AG09319 (cell line): ENCODE results near the gene USP32.

Source experiments
- DNase-seq: peaks from one replicate; pipeline ENCODE4 v3.0.0-alpha.2; 2010; ENCODE audit warnings: low read depth; ENCODE audit errors: extremely low read depth
- TF ChIP-seq, protein P1 (sequence below): IDR thresholded peaks from 2 replicates; pipeline ENCODE4 v1.5.1; 2011; ENCODE audit warnings: low read depth, mild to moderate bottlenecking, inconsistent platforms, low read length, moderate library complexity

USP32 gene

DNA sequence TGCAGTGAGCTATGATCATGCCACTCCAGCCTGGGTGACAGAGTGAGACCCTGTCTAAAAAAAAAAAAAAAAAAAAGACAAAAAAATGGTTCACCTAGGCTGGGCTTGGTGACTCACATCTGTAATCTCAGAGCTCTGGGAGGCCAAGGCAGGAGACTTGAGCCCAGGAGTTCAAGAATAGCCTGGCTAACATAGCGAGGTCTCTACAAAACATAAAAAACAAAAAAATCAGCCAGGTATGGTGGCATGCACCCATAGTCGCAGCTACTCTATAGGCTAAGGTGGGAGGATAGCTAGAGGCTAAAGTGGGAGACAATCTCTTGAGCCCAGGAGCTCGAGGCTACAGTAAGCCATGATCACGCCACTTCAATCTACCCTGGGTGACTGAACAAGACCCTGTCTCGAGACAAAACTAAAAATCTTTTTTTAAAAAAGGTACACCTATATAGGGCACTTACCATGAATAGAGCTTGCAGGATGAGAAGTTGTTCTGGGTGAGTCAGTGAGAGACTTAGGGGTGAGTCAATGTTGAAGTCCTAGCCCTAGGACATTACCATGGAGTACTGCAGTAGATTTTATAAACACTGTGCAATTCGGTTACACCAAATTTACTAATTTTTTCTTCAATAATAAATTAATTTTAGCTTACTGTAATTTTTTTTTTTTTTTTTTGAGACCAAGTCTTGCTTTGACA, 19.0 kb downstream of the USP32 start:
- TF ChIP-seq, protein P1, sequence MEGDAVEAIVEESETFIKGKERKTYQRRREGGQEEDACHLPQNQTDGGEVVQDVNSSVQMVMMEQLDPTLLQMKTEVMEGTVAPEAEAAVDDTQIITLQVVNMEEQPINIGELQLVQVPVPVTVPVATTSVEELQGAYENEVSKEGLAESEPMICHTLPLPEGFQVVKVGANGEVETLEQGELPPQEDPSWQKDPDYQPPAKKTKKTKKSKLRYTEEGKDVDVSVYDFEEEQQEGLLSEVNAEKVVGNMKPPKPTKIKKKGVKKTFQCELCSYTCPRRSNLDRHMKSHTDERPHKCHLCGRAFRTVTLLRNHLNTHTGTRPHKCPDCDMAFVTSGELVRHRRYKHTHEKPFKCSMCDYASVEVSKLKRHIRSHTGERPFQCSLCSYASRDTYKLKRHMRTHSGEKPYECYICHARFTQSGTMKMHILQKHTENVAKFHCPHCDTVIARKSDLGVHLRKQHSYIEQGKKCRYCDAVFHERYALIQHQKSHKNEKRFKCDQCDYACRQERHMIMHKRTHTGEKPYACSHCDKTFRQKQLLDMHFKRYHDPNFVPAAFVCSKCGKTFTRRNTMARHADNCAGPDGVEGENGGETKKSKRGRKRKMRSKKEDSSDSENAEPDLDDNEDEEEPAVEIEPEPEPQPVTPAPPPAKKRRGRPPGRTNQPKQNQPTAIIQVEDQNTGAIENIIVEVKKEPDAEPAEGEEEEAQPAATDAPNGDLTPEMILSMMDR: no peak
- DNase-seq: no peak

DNA sequence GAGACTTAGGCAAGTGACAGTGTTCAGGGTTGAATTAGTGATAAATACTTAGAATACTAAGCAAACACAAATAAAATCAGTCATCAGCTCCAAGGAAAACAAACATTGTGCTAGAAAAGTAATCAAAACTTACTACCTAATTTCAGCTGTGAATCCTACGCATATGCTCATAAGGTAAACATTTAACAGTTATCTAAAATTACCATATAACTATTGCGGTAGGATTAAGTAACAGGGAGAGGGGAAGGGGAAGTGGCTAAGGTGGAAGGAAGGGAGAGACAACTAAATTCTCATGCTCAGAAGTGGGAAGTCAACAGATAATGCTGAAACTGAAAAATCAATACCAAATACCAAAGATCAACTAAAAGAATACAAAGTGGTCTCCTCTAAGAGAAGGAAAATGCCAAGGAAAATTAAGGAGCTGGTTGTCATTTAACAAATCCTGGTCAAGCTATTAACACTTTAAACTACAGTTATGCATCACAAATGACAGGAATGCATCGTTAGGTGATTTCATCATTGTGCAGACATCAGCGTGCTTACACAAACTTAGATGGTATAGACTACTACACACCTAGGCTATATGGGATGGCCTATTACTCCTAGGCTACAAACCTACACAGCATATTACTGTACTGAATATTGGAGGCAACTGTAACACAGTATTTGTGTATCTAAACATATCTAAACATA, 20.0 kb downstream of the USP32 start:
- DNase-seq: no peak
- TF ChIP-seq, protein P1: no peak

DNA sequence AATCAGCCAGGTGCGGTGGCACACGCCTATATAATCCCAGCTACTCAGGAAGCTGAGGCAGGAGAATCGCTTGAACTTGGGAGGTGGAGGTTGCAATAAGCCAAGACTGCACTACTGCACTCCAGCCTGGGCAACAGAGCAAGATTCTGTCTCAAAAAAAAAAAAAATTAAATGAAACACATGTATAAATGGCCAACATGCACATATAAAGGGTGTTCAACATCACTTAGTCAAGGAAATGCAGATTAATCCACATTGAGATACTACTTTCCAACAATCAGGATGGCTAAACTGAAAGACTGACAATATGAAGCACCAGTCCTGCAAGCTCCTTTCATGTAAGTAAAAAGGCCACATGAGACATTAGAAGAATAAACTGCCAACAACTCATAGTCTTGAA, 20.5 kb downstream of the USP32 start:
- DNase-seq: no peak
- TF ChIP-seq, protein P1: no peak

DNA sequence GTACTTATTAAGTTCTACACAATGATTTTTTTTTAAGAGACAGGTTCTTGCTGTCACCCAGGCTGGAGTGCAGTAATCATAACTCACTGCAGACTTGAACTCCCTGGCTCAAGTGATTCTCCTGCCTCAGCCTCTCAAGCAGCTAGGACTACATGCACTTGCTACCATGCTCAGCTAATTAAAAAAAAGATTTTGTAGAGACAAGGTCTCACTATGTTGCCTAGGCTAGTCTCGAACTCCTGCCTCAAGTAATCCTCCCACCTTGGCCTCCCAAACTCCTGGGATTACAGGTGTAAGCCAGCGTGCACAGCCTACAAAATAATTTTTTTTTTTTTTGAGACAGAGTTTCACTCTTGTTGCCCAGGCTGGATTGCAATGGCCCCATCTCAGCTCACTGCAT, 22.2 kb downstream of the USP32 start:
- TF ChIP-seq, protein P1: no peak
- no peak for DNase-seq

DNA sequence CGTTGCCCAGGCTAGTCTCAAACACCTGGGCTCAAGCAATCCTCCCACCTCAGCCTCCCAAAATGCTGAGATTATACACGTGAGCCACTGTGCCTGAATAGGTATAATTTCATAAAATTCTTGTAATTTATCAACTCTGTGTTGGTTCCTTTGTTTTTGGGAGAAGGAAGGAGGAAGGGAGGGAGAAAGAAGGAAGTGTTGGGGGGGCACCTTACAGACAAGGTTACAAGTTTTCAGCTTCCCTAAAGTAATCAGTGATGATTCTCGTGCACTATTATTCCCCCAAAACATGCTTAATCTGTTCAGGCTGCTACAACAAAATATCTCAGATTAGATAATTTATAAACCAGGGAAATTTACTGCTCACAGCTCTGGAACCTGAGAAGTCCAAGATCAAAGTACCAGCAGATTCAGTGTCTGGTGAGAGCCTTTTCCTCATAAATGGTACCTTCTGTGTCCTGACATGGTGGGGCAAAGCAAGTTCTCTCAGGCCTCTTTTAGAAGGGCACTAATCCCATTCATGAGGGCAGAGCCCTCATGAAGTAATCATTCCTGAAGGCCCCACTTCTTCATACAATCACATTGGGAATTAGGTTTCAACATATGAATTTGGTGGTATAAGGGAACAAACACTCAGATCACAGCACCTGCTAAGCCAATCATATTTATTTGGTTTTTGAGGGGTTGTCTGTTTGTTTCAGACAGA, 28.1 kb downstream of the USP32 start:
- TF ChIP-seq, protein P1: no peak
- no peak for DNase-seq

DNA sequence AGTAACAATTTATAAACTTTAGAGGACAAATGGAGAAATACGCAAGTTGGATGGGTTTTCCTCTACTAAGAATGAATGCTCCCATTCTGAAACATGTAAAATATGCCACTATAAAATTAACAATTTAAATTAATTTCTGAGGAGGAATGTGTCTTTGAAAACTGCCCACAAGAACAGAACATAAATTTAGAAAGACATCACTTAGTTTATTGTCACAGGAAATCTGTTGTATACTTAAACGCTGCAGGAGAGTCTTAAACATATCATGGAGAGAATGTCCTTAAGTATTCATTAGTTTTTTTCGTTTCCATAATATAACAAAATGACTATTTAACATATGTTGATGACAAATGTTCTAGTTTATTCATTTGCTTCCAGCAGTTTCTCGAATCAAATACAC, 29.6 kb downstream of the USP32 start:
- TF ChIP-seq, protein P1: no peak
- no peak for DNase-seq

DNA sequence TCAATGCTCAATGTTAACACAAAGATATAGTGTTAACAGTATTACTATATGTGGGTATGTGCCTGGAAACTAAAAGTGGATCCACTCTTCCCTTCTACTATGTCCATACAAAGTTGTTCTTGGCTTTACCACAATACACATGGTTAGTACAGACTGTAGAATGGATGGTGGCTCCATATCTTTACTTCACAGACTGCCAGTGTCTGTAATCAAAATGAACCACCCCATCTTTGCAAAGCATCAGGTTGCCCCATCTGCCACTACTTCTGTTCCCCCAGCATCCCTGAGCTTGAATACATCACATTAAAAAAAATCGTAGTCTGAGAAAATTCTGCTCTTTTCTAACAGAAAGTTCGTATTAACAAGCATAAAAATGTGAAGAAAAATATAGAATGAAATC, 30.0 kb downstream of the USP32 start:
- TF ChIP-seq, protein P1: no peak
- DNase-seq: no peak
